ENCODE data around the gene OXSR1.
"Not testable (repeated sequence)": the region's sequence is repeated elsewhere in the genome, so short reads cannot be mapped to it uniquely, and the experiment has no call there.

OXSR1 gene

DNA sequence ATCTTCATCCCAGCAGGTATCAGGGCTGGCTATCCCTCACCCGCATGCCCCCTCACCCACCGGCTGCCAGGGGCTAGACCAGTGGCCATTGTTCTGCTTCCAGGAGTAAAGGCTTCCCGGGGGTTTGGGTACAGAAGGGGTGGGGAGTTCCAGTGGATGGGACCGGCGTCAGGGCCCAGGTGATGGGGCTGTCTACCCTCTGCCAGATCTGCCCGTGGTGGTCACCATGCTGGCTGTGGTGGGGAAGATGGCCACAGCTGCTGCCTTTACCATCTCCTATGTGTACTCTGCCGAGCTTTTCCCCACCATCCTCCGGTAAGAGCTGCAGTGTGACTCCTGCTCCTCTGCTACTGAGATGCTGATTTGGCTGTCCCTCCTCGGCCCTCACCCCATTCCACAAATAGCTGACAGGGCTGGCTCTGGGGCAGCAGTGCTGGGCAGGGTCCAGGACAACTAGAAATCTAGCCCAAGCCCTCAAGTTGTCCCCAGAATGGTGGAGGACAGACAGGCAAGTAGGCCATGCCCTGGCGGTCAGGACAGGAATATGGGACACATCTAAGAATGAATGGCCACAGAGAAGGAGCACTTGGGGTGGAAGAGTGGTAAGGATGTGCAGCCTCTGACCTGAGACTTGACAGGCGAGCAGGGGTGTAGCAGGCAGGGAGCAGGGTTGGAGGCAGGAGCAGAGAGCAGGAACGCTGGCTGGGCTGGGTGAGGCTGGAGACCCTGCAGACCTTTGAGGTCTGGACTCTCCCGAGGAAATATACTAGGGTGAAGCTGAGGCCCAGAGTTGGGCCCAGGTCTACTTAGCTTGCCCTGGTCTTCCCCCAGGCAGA is 111.0 kb downstream of the OXSR1 start:
- no peak for DNase-seq

GRCh38 chr3:38276917-38277630 is 111.7 kb downstream of the OXSR1 start:
- no peak for DNase-seq

GRCh38 chr3:38278841-38279240 is 113.5 kb downstream of the OXSR1 start:
- no peak for DNase-seq

GRCh38 chr3:38281895-38282686 is 116.8 kb downstream of the OXSR1 start, which contains the start of gene SLC22A14:
Gene SLC22A14, plus strand, starts transcription at chr3:38282294. Its CDS starts 23,733 bp downstream, at chr3:38306027.
- no peak for DNase-seq

DNA sequence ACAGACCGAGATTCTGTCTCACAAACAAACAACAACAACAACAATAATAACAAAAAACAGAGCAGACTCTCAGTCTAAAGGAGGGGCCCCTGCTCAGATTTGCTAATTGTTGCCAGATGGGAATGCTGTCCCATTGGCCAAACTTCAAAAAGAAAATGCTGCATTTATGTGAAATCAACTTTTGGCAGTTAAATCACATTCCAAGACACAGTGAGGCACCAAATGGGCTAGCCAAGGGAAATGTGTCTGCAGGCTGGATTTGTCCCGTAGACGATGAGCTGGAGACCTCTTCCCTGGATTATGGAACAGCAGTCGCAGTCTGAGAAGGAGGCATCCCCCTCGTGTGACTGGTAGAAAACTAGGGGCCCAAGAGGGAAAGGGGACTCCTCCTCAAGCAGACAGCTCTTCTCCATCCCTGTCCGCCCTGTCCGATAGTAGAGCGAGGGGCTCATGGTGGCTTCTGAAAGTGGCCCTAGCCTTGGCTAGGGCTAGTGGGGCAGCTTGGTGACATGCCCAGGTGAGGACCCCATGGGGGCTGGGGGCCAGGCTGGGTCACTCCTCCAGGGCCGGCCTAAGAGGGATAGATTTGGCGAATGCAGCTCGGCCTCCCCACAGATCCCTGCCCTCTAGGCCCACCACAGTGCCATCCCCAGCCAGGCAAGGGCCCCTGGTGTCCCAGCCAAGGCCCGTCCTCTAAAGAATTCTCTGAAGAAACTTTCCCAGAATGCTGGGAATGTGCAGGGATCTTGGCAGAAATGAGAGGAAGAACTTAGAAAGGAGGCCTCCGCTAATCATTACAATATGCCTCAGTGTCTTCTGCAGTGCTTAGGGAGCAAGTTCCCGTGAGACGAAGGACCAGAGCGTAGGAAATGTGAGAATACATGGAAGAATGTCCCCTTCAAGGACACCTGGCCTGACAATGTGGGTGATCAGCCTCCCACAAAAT is 118.7 kb downstream of the OXSR1 start:
- DNase-seq = no peak

DNA sequence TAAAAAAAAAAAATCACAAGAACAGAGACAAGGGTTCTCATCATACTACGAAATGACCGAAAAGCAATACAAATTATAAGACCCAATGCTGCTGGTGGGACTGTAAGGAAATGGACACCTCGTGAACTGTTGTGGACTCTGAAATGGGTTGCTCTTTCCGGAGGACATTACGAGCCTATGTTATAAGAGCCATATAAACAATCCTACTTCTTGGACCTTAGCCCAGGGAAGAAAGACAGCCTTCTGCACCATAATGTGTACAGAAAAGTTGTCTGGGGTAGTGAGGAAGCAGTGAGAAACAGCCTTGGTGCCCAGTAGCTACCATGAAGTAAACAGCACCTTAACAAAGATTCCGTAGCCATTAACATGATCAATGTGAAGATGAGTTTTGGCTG is 119.4 kb downstream of the OXSR1 start:
- DNase-seq = no peak

DNA sequence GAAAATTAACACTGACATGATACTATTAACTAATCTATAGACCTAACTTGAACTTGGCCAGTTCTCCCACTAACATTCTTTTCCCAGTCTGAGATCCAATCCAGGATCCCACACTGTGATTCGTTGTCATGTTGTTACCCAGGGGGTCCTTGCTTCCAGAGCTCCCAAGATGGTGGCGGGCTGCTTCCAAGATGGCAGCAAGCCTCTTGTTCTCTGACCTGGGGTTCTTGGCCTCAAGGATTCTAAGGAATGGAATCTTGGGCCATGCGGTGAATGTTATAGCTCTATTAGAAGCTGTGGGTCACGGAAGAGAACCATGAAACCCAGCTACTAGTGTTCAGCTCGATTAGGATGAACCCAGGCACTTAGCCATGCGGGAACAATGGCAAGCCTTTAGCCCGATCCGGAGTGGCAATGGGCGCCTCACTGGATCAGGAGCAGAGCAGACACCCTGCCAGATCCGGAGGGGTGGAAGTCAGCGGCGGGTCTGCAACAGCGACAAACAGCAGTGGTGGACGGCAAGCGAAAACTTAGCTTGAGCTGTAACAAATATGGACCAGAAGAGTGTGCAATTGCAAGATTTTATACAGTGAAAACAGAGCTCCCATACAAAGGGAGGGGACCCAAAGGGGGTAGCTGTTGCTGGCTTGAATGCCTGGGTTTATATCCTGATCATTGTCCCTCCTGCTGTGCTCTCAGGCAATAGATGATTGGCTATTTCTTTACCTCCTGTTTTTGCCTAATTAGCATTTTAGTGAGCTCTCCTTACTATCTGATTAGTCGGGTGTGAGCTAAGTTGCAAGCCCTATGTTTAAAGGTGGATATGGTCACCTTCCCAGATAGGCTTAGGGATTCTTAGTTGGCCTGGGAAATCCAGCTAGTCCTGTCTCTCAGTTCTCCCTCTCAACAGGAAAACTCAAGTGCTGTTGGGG is 124.2 kb downstream of the OXSR1 start:
- not testable (repeated sequence) for DNase-seq

DNA sequence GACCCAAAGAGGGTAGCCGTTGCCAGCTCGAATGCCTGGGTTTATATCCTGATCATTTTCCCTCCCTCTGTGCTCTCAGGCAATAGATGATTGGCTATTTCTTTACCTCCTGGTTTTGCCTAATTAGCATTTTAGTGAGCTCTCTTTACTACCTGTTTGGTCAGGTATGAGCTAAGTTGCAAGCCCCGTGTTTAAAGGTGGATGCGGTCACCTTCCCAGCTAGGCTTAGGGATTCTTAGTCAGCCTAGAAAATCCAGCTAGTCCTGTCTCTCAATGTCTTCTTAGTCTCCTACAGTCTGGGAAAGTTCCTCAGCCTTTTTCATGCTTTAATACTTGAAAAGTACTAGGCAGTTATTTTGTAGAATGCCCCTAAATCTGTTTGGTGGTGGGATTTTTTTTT is 131.7 kb downstream of the OXSR1 start:
- DNase-seq = not testable (repeated sequence)

DNA sequence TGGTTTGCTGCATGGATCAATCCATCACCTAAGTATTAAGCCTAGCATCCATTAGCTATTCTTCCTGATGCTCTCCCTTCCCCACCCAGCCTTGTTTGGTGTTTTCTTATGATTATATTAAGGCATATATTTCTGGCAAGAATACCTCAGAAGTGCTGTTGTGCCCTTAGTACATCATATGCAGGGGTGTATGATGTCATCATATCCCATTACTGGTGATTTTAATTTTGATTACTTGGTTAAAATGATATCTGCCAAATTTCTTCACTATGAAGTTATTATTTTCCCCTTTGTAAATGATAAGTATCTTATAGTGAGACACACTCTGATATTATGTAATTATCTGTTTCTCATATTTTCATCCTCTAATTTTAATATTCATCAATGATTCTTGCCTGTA is 132.2 kb downstream of the OXSR1 start:
- DNase-seq = no peak

DNA sequence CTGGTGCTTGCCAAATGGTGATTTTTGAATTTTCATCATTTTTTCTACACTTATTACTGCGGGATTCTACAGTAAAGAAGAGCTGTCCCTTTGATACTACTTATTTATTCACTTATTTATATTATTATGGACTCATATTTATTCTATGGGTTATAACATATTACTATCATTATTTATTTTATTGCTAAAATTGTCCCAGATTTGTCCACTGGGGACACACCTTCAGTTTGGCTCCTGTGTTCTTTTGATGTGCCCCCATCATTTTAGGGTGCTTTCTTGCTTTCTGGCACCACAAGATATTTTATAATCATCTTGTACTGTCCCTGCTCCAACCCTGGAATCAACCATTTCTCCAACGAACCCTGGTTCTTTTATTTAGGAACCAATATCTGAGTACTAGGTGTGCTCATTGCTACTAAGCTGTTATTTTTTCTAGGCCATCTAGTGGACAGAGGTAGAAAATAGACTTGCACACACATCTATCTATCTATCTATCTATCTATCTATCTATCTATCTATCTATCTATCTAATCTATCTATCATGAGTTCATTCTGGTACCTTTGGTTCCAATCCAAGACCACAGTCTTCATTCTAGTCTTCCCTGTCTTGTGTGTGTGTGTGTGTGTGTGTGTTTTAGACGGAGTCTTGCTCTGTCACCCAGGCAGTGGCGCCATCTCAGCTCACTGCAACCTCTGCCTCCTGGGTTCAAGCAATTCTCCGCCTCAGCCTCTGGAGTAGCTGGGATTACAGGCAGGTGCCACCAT is 132.8 kb downstream of the OXSR1 start:
- DNase-seq = no peak
